ENCODE results near the gene CBX6. TPM values are rescaled to one million over a fixed set of nuclear protein-coding genes. Genes with fewer than 3 reads are reported as not detected.

The CBX6 gene
- total and polyA plus RNA-seq, 2 of the 8 experiments (the other 6 are each of a cell fraction or from before 2014, with no cell fraction given): 10.6 to 27.5 TPM

GRCh38 chr22:38849811-38850210 lies 22.2 kb downstream of the CBX6 start (continued):
- TF ChIP-seq CHD2 (IDR thresholded peaks at IDR 0.05; ENCODE audit: low read length) (no peak), GABPA (IDR thresholded peaks at IDR 0.05; ENCODE audit: borderline replicate concordance, insufficient read depth, low read length) (no peak), GTF2F1 (IDR thresholded peaks at IDR 0.05; ENCODE audit: borderline replicate concordance, low read depth, low read length) (no peak), HDAC2 (IDR thresholded peaks at IDR 0.05; ENCODE audit: borderline replicate concordance in 1 of 2, low read depth in 2 of 2, low read length in 2 of 2) (no peak), JUND (IDR thresholded peaks at IDR 0.05; ENCODE audit: low read length) (no peak), CREB1 (IDR thresholded peaks at IDR 0.05) (no peak)
